Esophagus squamous epithelium (tissue), 5 donors: ENCODE results near the gene ADAMTSL1. TPM values are rescaled to one million over a fixed set of nuclear protein-coding genes. Genes with fewer than 3 reads are reported as not detected.

Experiments used
- DNase-seq: peaks from one replicate; lab custom pipeline; 2025; lab: John Stamatoyannopoulos, UW
- H3K27ac ChIP-seq, 4 donors: fragments of 200-600 bp; sonication (generic); one replicate each; pipeline ENCODE4 v1.5.1; 2016 to 2019; ENCODE audit warnings: mild to moderate bottlenecking in 1 of 4
- H3K27me3 ChIP-seq, 4 donors: fragments of 200-600 bp; sonication (generic); 1 replicate in 3 of 4; 2 replicates in 1 of 4; pipeline versions ENCODE4 v1.5.1 to v1.6.0; 2017 to 2021; ENCODE audit warnings: antibody characterized with exemption in 1 of 4
- H3K36me3 ChIP-seq, 3 donors: fragments of 200-600 bp; sonication (generic); one replicate each; pipeline ENCODE4 v1.5.1; 2016 to 2019
- H3K4me1 ChIP-seq, 3 donors: fragments of 200-600 bp; sonication (generic); one replicate each; pipeline ENCODE4 v1.5.1; 2017 to 2019
- H3K4me3 ChIP-seq, 4 donors: fragments of 200-600 bp; sonication (generic); 1 replicate in 3 of 4; 2 replicates in 1 of 4; pipeline ENCODE4 v1.5.1; 2016 to 2019; ENCODE audit warnings: mild to moderate bottlenecking in 2 of 4, moderate library complexity in 1 of 4
- H3K9me3 ChIP-seq, 3 donors: fragments of 200-600 bp; sonication (generic); one replicate each; pipeline ENCODE4 v1.5.1; 2016 to 2019
- POLR2A ChIP-seq, 4 donors: fragments of 450-650 bp; IDR thresholded peaks; one replicate each; pipeline ENCODE4 v1.6.1; 2017; ENCODE audit warnings: antibody characterized with exemption in 4 of 4, mild to moderate bottlenecking in 4 of 4, moderate library complexity in 3 of 4
- WGBS, 2 donors: methylation state at CpG; one replicate each; pipeline ENCODE4 v1.1.5; 2018; 5-methylcytosine and 5-hydroxymethylcytosine counted together
- intact Hi-C: fragments of 100-400 bp; cut with DNase I; formaldehyde crosslinking; loops from one replicate; pipeline ENCODE4 v1.15.0; 2022
- total RNA-seq, 4 donors: library from RNA; depleted of rRNA; stranded (reverse); fragments of >200 nt; gene quantifications; one replicate each; pipeline ENCODE4 v1.1.0, GENCODE V29; 2016
- TF ChIP-seq, protein P1 (sequence below), 6 experiments: fragments of 450-650 bp in 4 of 6; fragments of 200-600 bp in 2 of 6; sonication (generic) in 2 of 6; IDR thresholded peaks; one replicate each; pipeline ENCODE4 v1.5.1; 2016 to 2019; ENCODE audit warnings: antibody characterized with exemption in 6 of 6, mild to moderate bottlenecking in 4 of 6, moderate library complexity in 4 of 6
- donor health status: DM: yes; HTN: yes; CAD: no.

ADAMTSL1 gene
- total RNA-seq, 4 donors from 2014 or later = 0.80 to 23.7 (median 2.3) TPM

DNA sequence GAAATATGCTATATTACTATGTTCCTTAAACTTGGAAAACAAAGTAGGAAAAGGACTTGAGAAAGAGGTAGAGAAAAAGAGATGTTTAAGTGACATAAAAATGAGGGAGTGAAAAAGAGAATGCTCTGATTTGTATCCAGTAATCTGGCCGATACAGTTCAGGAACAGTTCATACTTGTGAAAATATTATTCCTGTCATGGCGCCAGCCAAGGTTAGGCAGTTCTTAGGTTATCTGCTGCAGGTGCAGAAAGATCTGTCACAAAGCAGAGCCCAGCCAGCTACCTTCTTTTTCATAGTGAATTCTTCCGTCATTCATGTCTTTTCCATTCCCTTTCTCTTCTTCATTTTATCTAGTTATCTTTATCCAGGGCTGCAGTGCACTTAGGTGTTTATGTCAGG is 256.3 kb downstream of the ADAMTSL1 start:
- Histone ChIP-seq H3K27ac (no peak overlapping the region), H3K4me3 (no peak overlapping the region), H3K36me3 (no peaks in the 10 kb centered on the region), H3K27me3 (no peaks in the 10 kb centered on the region), H3K9me3 (no peaks in the 10 kb centered on the region), H3K4me1 (peaks cover 0 to 13% (median 5%) of the 10 kb centered on the region in 3 donors)
- WGBS, 2 donors = 57 to 74% methylated on average over 3 of the region's 3 CpGs
- no peak for TF ChIP-seq POLR2A (IDR thresholded peaks at IDR 0.05)
- intact Hi-C loops = no loop called here
- DNase-seq = no peak

DNA sequence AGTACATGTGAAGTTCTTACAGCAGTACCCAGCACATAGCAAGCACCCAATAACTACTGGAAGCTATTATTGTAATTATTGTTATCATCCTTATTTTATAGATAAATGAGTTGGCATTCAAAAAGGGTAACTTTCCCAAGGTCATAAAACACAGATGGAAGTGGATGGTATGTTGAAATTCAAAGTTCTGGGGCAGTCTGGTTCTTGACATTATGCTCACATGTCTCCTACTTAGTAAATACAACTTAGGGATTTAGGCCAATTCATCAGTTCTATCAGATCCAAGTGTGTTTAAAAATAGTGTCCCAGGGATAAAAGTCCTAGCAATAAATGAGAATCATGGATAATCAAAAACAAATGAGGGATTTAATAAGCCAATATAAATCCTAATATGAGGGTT is 265.2 kb downstream of the ADAMTSL1 start:
- Histone ChIP-seq H3K4me3 (no peak overlapping the region), H3K27me3 (no peaks in the 10 kb centered on the region), H3K36me3 (no peaks in the 10 kb centered on the region), H3K27ac (no peak overlapping the region), H3K9me3 (no peaks in the 10 kb centered on the region), H3K4me1 (peaks cover 0 to 14% (median 0%) of the 10 kb centered on the region in 3 donors)
- no peak for DNase-seq
- TF ChIP-seq, protein P1, sequence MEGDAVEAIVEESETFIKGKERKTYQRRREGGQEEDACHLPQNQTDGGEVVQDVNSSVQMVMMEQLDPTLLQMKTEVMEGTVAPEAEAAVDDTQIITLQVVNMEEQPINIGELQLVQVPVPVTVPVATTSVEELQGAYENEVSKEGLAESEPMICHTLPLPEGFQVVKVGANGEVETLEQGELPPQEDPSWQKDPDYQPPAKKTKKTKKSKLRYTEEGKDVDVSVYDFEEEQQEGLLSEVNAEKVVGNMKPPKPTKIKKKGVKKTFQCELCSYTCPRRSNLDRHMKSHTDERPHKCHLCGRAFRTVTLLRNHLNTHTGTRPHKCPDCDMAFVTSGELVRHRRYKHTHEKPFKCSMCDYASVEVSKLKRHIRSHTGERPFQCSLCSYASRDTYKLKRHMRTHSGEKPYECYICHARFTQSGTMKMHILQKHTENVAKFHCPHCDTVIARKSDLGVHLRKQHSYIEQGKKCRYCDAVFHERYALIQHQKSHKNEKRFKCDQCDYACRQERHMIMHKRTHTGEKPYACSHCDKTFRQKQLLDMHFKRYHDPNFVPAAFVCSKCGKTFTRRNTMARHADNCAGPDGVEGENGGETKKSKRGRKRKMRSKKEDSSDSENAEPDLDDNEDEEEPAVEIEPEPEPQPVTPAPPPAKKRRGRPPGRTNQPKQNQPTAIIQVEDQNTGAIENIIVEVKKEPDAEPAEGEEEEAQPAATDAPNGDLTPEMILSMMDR (IDR thresholded peaks at IDR 0.05) = no peak
- no peak for TF ChIP-seq POLR2A (IDR thresholded peaks at IDR 0.05)
- intact Hi-C loops = no loop called here

DNA sequence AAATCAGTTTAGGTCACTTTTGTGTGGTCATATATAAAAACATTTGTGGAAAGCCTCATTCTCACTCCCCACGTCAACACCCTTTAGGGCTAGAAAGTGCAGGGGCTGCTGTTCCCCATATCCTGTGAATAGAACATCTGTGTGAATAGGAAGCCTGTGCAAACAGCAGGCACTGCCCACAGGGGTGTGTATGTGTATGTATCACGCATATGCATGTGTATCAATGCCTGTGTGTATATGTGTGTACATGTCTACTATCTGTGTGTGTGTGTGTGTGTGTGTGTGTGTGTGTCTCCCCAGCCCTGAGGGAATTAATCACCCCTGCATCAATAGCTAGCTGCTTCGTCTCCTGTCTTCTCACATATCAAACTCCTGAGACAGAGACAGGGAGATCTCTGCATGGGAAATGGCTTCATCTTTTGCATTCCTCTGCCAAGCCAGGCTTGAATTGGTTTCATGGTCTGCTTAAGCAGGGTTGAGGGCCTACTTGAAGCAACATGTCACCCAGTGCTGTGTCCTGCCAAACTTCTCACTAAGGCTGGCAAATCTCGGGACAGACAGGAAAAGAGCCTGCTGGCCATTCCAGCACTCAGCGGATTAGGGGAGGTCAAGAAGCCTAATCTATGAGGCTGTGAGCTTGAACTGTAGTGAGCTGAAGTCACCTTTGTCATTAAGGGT is 265.8 kb downstream of the ADAMTSL1 start:
- H3K4me3 ChIP-seq = no peak overlapping the region
- no peaks in the 10 kb centered on the region for H3K36me3 ChIP-seq
- no peaks in the 10 kb centered on the region for H3K27me3 ChIP-seq
- H3K4me1 ChIP-seq = peaks cover 0 to 14% (median 0%) of the 10 kb centered on the region in 3 donors
- TF ChIP-seq, protein P1 (IDR thresholded peaks at IDR 0.05) = no peak
- TF ChIP-seq POLR2A (IDR thresholded peaks at IDR 0.05) = no peak
- intact Hi-C loops = no loop called here
- 50 to 52% methylated on average over 4 to 5 of the region's 5 CpGs for WGBS, 2 donors
- H3K27ac ChIP-seq = no peak overlapping the region
- DNase-seq = no peak
- H3K9me3 ChIP-seq = no peaks in the 10 kb centered on the region

DNA sequence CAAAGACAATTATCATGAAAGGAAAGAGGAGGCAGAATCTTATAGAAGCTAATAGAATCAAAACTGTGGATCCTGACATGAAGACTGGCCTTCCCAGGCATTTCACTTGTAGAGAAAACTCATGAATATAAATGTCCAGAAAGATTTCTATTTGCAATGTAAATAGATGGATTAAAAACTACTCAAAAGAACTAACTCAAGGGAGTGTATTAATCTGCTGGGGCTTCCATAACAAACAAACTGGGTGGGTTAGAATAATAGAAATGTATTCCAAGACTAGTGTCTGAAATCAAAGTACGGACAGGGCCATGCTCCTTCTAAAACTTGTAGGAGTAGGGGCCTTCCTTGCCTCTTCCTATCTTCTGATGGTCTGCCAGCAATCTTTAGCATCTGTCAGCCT is 267.4 kb downstream of the ADAMTSL1 start:
- Histone ChIP-seq H3K27ac (no peak overlapping the region), H3K27me3 (no peaks in the 10 kb centered on the region), H3K4me3 (no peak overlapping the region), H3K9me3 (no peaks in the 10 kb centered on the region), H3K4me1 (peaks cover 0 to 14% (median 0%) of the 10 kb centered on the region in 3 donors), H3K36me3 (no peaks in the 10 kb centered on the region)
- WGBS, 2 donors = 70 to 73% methylated on average over 1 of the region's 1 CpG
- no peak for DNase-seq
- TF ChIP-seq, protein P1 (IDR thresholded peaks at IDR 0.05) = no peak
- no peak for TF ChIP-seq POLR2A (IDR thresholded peaks at IDR 0.05)
- intact Hi-C loops = no loop called here

DNA sequence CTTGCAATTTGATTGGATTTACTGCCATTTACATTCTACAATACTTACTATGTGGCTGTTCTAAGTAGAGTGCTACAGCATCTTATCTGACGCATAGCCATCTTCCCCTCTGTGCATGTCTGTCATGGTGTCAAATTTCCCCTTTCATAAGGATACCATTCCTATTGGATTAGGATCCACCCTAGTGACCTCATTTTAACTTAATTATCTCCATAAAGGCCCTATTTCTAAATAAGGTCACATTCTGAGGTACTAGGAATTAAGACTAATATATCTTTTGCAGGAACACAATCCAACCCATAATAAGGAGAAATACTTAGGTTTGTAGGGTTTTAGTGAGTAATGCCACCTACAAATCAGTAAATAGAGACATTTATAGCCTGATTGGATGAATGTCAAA is 268.0 kb downstream of the ADAMTSL1 start:
- peaks cover 0 to 18% (median 0%) of the 10 kb centered on the region in 3 donors for H3K4me1 ChIP-seq
- H3K4me3 ChIP-seq = no peak overlapping the region
- no peaks in the 10 kb centered on the region for H3K36me3 ChIP-seq
- intact Hi-C loops = no loop called here
- no peak overlapping the region for H3K27ac ChIP-seq
- no peaks in the 10 kb centered on the region for H3K27me3 ChIP-seq
- no peak for DNase-seq
- TF ChIP-seq POLR2A (IDR thresholded peaks at IDR 0.05) = no peak
- TF ChIP-seq, protein P1 (IDR thresholded peaks at IDR 0.05) = no peak
- no peaks in the 10 kb centered on the region for H3K9me3 ChIP-seq
- WGBS, 2 donors = 86 to 100% methylated on average over 1 of the region's 1 CpG
